Heart left ventricle (tissue), 16 donors: Measurements from ENCODE around the gene TMEM218. TPM values are rescaled to one million over a fixed set of nuclear protein-coding genes. Genes with fewer than 3 reads are reported as not detected.

Experiments
- ATAC-seq, 4 donors: fragments of 200-7000 bp; cut with Tn5 transposase; one replicate each; pipeline ENCODE4 v1.9.1; 2020 to 2022; ENCODE audit warnings: moderate library complexity in 4 of 4, mild to moderate bottlenecking in 3 of 4, moderate number of reproducible peaks in 1 of 4
- DNase-seq, 5 donors: peaks; one replicate each; pipeline ENCODE4 v3.0.0-alpha.2; 2020
- H3K27ac ChIP-seq, 12 donors: fragments of 200-600 bp; sonication (generic) in 4 of 12; one replicate each; pipeline versions ENCODE4 v1.5.0 to v1.8.0; 2016 to 2022; ENCODE audit warnings: mild to moderate bottlenecking in 2 of 12
- H3K27me3 ChIP-seq, 9 donors: fragments of 200-600 bp; sonication (generic) in 2 of 9; one replicate each; pipeline versions ENCODE4 v1.5.1 to v1.8.0; 2016 to 2022; ENCODE audit warnings: mild to moderate bottlenecking in 3 of 9
- H3K36me3 ChIP-seq, 9 donors: fragments of 200-600 bp; sonication (generic) in 2 of 9; one replicate each; pipeline versions ENCODE4 v1.5.0 to v1.8.0; 2018 to 2022; ENCODE audit warnings: mild to moderate bottlenecking in 2 of 9
- H3K4me1 ChIP-seq, 12 donors: fragments of 200-600 bp; sonication (generic) in 4 of 12; one replicate each; pipeline versions ENCODE4 v1.5.0 to v1.8.0; 2016 to 2022; ENCODE audit warnings: mild to moderate bottlenecking in 3 of 12
- H3K4me3 ChIP-seq, 12 donors: fragments of 200-600 bp; sonication (generic) in 4 of 12; one replicate each; pipeline versions ENCODE4 v1.5.0 to v1.8.0; 2017 to 2022; ENCODE audit warnings: mild to moderate bottlenecking in 9 of 12, moderate library complexity in 4 of 12
- H3K9me3 ChIP-seq, 12 donors: fragments of 200-600 bp; sonication (generic) in 4 of 12; one replicate each; pipeline versions ENCODE4 v1.5.0 to v1.8.0; 2016 to 2022; ENCODE audit warnings: mild to moderate bottlenecking in 1 of 12
- POLR2A ChIP-seq, 2 donors: fragments of 450-650 bp; IDR thresholded peaks; one replicate each; pipeline ENCODE4 v1.6.1; 2017; ENCODE audit warnings: antibody characterized with exemption in 2 of 2, mild to moderate bottlenecking in 2 of 2, moderate library complexity in 2 of 2
- WGBS, 4 donors: extraction: QIAGEN DNeasy Blood & Tissue Kit in 2 of 4; methylation state at CpG; one replicate each; pipeline versions ENCODE4 v1.1.5 to v1.1.7; 2013 to 2018; 5-methylcytosine and 5-hydroxymethylcytosine counted together
- intact Hi-C, 10 donors: fragments of 100-400 bp; cut with DNase I; formaldehyde crosslinking; loops; one replicate each; pipeline versions ENCODE4 v1.11.1 to v1.14.2; 2022
- polyA plus RNA-seq, 2 donors: library from polyadenylated mRNA; stranded (reverse); fragments of 200-250 nt; gene quantifications; one replicate each; pipeline ENCODE4 v1.2.3, GENCODE V29; 2013
- total RNA-seq, 9 donors: library from RNA; depleted of rRNA in 2 of 9; stranded (reverse); fragments of >200 nt in 2 of 9; fragmentation: NEBNext Ultra II Directional in 3 of 9; extraction: Animal tissue kit (Norgen Biotek cat#: 25700) in 3 of 9; gene quantifications; one replicate each; pipeline versions ENCODE4 v1.1.0 to v1.2.4, GENCODE V29; 2016 to 2023
- TF ChIP-seq, protein P1 (sequence below), 12 donors: fragments of 200-600 bp; sonication (generic) in 4 of 12; IDR thresholded peaks; one replicate each; pipeline versions ENCODE4 v1.5.0 to v1.8.0; 2018 to 2022; ENCODE audit warnings: antibody characterized with exemption in 12 of 12, mild to moderate bottlenecking in 5 of 12
- donor health status: ischemic (EF 13 %, LVEDD 7.1; RV severe dilation, severe dysfunction).
- donor health status: healthy with polysubstance abuse.
- donor health status: DM: no; HTN: yes; CAD: no.
- donor health status: DM: no; HTN: no; CAD: no.
- donor health status: ischemic (EF 25% LVEDD 6.9; RV normal size, moderate dysfunction).
- donor health status: ischemic (EF 25% LVEDD 5.7; RV mildly dilated, moderate dysfunction).
- donor health status: healthy.
- donor health status: DM: yes; HTN: yes; CAD: no.
- donor health status: ischemic (EF 35%, LVEDD 5.7; RV mildly dilated, moderate dysfunction).
- donor health status: nonischemic (EF 11% LVEDD 7.7; RV severe dilation, severe dysfunction).
- donor health status: DM: yes; HTN: yes; CAD: no.
- donor health status: PGD.
- donor health status: ischemic (EF 29% LVEDD 5.4; RV normal size, mild dysfunction).
- donor health status: nonischemic (EF 23%, LVEDD 6.1; RV moderate dilation, normal function).

TMEM218 gene
- total and polyA plus RNA-seq, 11 donors: 4.7 to 21.8 (median 6.8) TPM

DNA sequence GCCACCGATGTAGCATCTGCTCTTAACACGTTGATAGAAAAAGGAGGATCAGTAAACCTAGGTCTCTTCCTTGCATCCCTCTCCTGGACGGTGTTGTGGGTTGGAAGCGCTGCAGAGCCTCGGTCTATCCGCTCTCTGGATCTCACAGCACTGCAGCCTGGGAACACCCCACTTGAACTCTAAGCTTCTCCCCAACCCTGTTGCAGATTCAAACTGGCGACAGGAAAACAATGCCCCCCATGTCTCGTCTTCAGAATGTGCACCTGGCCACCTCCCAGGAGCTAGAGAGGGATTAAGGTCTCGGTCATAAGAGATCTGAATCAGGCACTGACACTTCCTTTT is 454 bp downstream of the TMEM218 start:
- Histone ChIP-seq H3K27ac (peak overlapping the region in 11 of 12 donors; percentile 52 to 84 (median 78)), H3K4me1 (peaks cover 0 to 17% (median 7%) of the 10 kb centered on the region in 12 donors), H3K27me3 (no peaks in the 10 kb centered on the region), H3K4me3 (peak overlapping the region; percentile 53 to 97 (median 81)), H3K36me3 (peaks cover 0 to 6% (median 0%) of the 10 kb centered on the region in 9 donors), H3K9me3 (no peaks in the 10 kb centered on the region)
- TF ChIP-seq, protein P1, sequence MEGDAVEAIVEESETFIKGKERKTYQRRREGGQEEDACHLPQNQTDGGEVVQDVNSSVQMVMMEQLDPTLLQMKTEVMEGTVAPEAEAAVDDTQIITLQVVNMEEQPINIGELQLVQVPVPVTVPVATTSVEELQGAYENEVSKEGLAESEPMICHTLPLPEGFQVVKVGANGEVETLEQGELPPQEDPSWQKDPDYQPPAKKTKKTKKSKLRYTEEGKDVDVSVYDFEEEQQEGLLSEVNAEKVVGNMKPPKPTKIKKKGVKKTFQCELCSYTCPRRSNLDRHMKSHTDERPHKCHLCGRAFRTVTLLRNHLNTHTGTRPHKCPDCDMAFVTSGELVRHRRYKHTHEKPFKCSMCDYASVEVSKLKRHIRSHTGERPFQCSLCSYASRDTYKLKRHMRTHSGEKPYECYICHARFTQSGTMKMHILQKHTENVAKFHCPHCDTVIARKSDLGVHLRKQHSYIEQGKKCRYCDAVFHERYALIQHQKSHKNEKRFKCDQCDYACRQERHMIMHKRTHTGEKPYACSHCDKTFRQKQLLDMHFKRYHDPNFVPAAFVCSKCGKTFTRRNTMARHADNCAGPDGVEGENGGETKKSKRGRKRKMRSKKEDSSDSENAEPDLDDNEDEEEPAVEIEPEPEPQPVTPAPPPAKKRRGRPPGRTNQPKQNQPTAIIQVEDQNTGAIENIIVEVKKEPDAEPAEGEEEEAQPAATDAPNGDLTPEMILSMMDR (IDR thresholded peaks at IDR 0.05): no peak
- TF ChIP-seq POLR2A (IDR thresholded peaks at IDR 0.05): no peak
- WGBS, 4 donors: 0 to 1% (median 0%) methylated on average over 9 of the region's 9 CpGs
- ATAC-seq (no peak), DNase-seq (no peak)
- intact Hi-C loops: loop anchor here in 4 of 10 donors (5.0 to 10.0 kb wide), 3 partner anchors 156 to 486 kb away; partner anchors contain the start of genes CCDC15 (in 4 of the 4) and TBRG1 (in 1 of the 4)

DNA sequence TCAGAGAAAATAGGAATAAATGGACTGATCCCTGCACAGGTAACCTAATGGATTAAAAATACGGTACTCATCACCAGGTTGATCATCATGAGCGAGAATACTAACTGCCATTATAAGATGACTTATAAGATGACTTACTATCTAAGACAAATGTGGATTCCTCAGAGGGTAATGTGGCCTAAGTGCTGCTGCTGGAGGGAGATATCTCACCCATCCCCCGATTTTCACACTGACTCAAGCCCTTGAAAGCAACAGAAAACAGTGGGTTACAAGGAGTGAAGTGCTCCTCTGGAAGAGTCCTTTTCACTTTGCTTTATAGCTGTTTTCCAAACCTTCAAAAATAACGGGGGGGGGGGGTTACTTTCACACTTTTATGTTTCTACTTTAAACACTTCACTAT is 920 bp downstream of the TMEM218 start:
- Histone ChIP-seq H3K4me1 (peaks cover 0 to 17% (median 7%) of the 10 kb centered on the region in 12 donors), H3K4me3 (peak overlapping the region in 10 of 12 donors; percentile 71 to 97 (median 86)), H3K27me3 (no peaks in the 10 kb centered on the region), H3K9me3 (no peaks in the 10 kb centered on the region), H3K36me3 (peaks cover 0 to 6% (median 0%) of the 10 kb centered on the region in 9 donors), H3K27ac (no peak overlapping the region)
- ATAC-seq: no peak
- WGBS, 4 donors: 51 to 55% (median 52%) methylated on average over 4 of the region's 4 CpGs
- no peak for DNase-seq
- intact Hi-C loops: loop anchor here in 4 of 10 donors (5.0 to 10.0 kb wide), 3 partner anchors 156 to 486 kb away; partner anchors contain the start of genes CCDC15 (in 4 of the 4) and TBRG1 (in 1 of the 4)
- TF ChIP-seq, protein P1 (IDR thresholded peaks at IDR 0.05): no peak
- TF ChIP-seq POLR2A (IDR thresholded peaks at IDR 0.05): no peak

DNA sequence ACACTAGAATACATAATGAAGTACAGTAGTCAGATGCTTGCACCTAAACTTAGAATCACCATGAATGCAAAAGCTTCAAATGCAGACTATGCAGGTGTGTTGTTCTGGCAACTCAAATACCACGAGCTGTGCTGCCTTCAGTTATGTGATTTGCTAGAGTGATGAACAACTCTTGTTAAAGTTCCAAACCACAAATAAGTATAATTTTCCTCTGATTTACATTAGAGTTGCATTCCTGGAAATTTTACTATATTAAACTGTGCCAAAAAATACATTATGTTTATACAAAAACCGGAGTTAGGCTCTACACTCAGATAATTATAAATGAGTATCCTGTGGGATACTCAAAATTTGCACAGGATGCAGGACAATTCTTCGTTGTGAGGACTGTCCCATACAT is 3.0 kb downstream of the TMEM218 start:
- H3K27ac ChIP-seq: no peak overlapping the region
- peaks cover 0 to 6% (median 0%) of the 10 kb centered on the region in 9 donors for H3K36me3 ChIP-seq
- no peaks in the 10 kb centered on the region for H3K27me3 ChIP-seq
- no peaks in the 10 kb centered on the region for H3K9me3 ChIP-seq
- H3K4me3 ChIP-seq: no peak overlapping the region
- WGBS, 4 donors: 62 to 80% (median 70%) methylated on average over 3 of the region's 3 CpGs
- ATAC-seq: no peak
- peaks cover 0 to 17% (median 7%) of the 10 kb centered on the region in 12 donors for H3K4me1 ChIP-seq
- intact Hi-C loops: no loop called here
- no peak for DNase-seq
- TF ChIP-seq, protein P1 (IDR thresholded peaks at IDR 0.05): no peak
- no peak for TF ChIP-seq POLR2A (IDR thresholded peaks at IDR 0.05)

DNA sequence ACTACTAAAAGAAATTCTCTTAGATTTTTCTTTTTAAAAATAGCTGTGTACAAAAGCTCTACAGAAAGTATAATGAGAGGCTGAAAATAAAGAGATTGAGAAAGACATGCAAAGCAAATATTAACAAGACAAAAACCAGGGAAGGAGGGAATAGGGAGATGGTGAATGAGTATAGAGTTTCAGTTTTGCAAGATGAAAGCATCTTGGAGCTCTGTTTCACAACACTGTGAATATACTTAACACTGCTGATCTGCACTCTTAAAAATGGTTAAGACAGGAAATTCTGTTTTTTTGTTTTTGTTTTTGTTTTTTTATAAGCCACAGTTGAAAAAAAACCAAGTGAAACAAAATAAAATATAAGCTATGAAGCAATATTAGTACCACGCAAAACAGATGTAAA is 5.5 kb downstream of the TMEM218 start:
- no peak for DNase-seq
- Histone ChIP-seq H3K4me3 (no peak overlapping the region), H3K27me3 (no peaks in the 10 kb centered on the region), H3K27ac (no peak overlapping the region), H3K9me3 (no peaks in the 10 kb centered on the region), H3K36me3 (peaks cover 0 to 18% (median 13%) of the 10 kb centered on the region in 9 donors), H3K4me1 (peaks cover 0 to 20% (median 5%) of the 10 kb centered on the region in 12 donors)
- no peak for ATAC-seq
- WGBS, 4 donors: 96% methylated on average over 1 of the region's 1 CpG
- intact Hi-C loops: no loop called here
- TF ChIP-seq, protein P1 (IDR thresholded peaks at IDR 0.05): no peak
- TF ChIP-seq POLR2A (IDR thresholded peaks at IDR 0.05): no peak
